GM19193 (cell line): ENCODE data around the gene KYNU.

Experiments used
- POLR2A ChIP-seq: IDR thresholded peaks from 4 replicates; pipeline ENCODE4 v1.6.1; 2011; ENCODE audit not compliant: insufficient read depth, insufficient read length; ENCODE audit errors: extremely low read depth

Gene KYNU

DNA sequence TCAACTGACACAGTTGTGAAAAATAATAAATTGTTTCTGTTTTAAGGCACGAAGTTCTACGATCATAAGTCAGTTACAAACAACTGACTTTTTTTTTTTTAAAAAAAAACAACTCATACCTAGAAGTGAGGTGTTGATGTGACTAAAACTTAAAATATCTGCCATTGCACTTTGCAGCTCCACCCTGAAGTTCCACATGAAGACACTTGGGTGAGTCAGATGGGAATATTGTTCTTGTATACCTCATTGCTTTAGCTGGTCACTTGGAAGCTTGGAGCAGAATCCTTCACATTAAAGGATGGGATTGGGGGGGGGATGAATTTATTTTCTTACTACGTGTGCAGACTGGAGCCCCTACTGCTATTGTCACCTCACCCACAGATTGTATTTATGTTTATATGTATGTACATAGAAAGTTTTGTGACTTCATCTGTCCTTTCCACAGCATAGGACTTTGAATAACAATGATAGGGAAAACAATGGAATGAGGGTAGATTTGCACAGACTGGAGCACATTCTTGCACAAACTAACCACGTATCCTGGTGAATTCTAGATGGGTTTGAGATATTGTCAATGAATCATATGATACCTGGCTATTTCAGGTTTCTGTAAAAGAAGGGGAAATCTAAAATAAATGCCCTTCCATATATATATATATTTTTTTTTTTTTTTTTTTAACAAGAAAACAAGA lies 193.9 kb downstream of the KYNU start:
- no peak for TF ChIP-seq POLR2A

DNA sequence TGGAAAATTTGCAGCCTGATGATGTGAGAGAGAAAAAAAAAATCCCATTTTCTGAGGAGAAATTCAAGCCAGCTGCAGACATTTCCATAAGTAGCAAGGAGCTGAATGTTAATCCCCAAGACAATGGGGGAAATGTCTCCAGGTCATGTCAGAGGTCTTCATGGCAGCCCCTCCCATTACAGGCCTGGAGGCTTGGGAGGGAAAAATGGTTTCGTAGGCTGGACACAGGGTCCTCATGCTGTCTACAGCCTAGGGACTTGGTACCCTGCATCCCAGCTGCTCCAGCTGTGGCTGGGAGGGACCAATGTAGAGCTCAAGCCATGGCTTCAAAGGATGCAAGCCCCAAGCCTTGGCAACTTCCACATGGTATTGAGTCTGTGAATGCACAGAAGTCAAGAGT lies 198.2 kb downstream of the KYNU start:
- no peak for TF ChIP-seq POLR2A

DNA sequence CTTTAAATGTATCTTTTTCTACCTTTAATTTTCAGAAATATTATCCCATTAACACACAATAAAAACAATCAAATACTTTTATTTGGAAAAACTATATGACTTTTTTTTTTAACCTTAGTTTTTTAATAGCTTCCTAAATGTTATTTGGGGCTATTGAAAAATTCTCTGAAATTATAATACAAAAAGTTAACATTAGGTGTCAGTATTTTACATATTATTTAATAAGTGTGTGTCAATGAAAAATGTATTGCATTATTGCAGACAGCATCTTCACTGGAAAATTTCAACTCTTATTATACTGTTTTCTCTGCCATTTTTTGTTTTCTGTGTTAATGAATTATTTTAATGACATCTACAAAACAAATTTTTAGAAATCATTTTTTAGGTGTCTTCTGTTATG lies 200.6 kb downstream of the KYNU start:
- no peak for TF ChIP-seq POLR2A

DNA sequence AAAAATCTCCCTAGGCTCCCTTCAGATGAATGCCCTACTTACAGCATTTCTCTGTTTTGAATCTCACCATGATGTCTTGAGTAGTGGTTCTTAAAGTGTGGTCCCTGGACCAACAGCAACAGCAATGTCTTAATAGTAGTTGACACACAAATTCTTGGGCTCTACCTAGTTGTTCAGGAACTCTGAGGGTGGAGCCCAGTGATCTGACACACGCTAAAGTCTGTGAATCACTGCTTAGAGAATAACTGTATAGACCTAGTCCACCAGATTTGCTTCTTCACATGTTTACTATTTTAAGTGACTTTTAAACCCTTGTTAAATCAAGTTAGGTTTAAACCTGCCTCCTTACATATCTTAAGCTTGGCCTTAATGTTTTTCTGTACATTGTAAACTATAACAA lies 204.2 kb downstream of the KYNU start:
- TF ChIP-seq POLR2A = no peak

DNA sequence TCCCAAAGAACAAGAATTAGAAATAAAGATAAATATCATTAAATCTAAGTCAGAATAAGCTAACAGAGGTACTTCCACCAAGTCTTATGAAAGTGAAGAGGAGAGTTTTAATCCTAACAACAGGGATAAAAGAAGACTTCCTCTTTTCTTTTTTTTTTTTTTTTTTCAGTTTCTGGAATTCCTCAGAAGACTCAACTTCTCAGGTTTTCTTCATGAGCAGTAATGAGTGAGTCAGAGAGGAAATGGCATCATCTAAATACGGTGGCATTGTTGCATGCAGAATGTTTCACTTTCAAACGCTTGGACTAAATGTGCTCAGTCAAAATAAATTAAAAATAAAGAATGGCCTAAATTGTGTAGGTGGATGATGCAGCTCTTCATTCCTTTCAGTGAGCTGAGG lies 206.2 kb downstream of the KYNU start:
- no peak for TF ChIP-seq POLR2A

DNA sequence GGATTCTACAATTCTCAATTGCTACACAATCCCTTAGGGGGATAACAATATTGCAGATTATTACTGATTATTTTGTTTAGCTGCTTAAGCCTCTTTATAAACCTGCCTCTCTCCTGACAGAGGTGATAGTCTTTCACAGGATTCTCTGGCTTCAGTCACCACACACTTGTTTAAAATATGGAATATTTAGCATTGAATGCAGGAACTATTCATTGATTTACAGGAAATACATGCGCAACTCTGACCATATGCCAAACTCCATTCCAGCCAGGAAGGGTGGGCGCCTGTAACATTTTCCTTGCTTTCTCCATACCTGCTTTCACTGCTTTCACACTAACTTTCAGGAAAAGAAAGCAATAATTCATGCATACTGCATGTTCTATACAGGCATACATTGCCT lies 207.0 kb downstream of the KYNU start:
- no peak for TF ChIP-seq POLR2A

DNA sequence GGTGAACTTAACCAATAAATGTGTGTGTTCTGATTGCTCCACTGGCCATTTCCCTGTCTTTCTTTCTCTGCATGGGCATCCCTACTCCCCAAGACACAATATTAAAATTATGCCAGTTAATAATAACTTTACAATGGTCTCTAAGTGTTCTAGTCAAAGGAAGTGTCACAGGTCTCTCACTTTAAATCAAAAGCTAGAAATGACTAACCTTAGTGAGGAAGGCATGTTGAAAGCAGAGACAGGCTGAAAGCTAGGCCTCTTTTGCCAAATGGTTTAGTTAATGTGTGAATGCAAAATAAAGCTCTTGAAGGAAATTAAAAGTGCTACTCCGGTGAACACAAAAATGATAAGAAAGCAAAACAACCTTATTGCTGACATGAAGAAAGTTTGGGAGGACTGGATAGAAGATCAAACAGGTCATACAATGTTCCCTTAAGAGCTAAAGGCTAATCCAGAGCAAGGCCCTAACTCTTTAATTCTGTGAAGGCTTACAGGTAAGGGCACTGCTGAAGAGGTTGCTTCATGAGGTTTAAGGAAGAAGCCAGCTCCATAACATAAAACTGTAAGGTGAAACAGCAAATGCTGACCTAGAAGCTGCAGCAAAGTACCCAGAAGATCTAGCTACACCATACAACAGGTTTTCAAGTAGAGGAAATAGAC lies 207.8 kb downstream of the KYNU start:
- TF ChIP-seq POLR2A = no peak

DNA sequence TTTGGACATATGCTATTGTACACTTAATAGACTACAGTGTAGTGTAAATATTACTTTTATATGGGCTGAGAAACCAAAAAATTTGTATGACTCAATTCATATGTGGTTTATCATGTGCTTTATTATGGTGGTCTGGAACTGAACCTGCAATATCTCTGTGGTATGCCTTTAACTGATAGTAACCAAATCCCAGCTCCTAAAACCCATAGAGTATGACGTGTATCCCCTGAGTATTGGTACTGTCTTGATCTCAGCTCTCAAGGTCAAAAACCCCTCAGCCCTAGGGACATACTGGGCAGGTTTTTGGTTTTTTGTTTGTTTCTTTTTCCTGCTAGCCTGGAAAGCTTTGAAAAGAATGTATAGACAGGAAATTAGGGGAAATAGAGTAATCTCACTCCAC lies 209.6 kb downstream of the KYNU start:
- no peak for TF ChIP-seq POLR2A

DNA sequence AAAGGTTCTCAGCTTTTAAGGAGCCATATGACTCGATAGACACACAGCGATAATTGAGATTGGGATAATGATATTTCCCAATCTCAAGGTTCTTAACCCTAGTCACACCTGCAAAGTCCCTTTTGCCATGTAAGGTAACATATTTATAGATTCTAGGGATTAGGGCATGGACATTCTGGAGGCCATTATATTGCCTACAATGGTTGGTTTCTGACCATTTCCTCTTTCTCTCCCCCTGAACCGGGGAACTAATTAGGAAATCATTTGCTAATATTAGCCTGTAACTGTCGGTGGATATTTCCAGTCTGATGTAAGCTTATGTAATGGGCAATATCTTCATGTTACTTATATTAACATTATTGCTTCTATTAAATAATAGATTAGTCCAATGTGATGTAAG lies 210.9 kb downstream of the KYNU start:
- no peak for TF ChIP-seq POLR2A
